A549 (cell line): Measurements from ENCODE around the gene SHANK1. TPM values are rescaled to one million over a fixed set of nuclear protein-coding genes. Genes with fewer than 3 reads are reported as not detected.

Experiments
- ATAC-seq, 2 experiments: fragments of 200-7000 bp in 1 of 2; fragments of >200 bp in 1 of 2; cut with Nextera tagmentation in 1 of 2; cut with Tn5 transposase in 1 of 2; 3 replicates each; pipeline versions ENCODE4 v1.8.0 to v1.9.1; 2018 to 2020; ENCODE audit warnings: mild to moderate bottlenecking in 1 of 2, moderate library complexity in 1 of 2
- CTCF ChIA-PET: fragments of 300-600 bp; sonication (Branson Sonifier 250); formaldehyde crosslinking; extraction: SDS; loops from one replicate; lab custom pipeline; 2021; ENCODE audit warnings: antibody characterized with exemption, inconsistent platforms; lab: Yijun Ruan, JAX
- POLR2A ChIA-PET: fragments of 350-600 bp; formaldehyde crosslinking; extraction: SDS; loops from one replicate; lab custom pipeline; 2021; ENCODE audit warnings: antibody characterized with exemption, inconsistent platforms; lab: Yijun Ruan, JAX
- DNase-seq, 2 experiments: peaks; one replicate each; pipeline versions ENCODE4 v3.0.0 to v3.0.0-alpha.2; 2011 to 2016; ENCODE audit warnings: low read depth in 1 of 2, low spot score in 1 of 2
- FAIRE-seq: peaks from 2 replicates; lab custom pipeline; 2011; peaks lifted over from hg19 to GRCh38; lab: Jason Lieb, UNC
- H3K27ac ChIP-seq, 2 experiments: fragments of >200 bp; sonication (Bioruptor Twin); formaldehyde crosslinking; 3 replicates each; pipeline ENCODE4 v1.5.1; 2016 to 2017
- H3K4me1 ChIP-seq: fragments of >200 bp; sonication (Bioruptor Twin); formaldehyde crosslinking; 3 replicates; pipeline ENCODE4 v1.6.1; 2016
- H3K4me2 ChIP-seq: fragments of >200 bp; sonication (Bioruptor Twin); formaldehyde crosslinking; 3 replicates; pipeline ENCODE4 v1.6.1; 2016
- H3K4me3 ChIP-seq: fragments of >200 bp; sonication (Bioruptor Twin); formaldehyde crosslinking; 3 replicates; pipeline ENCODE4 v1.5.1; 2016
- H3K9me3 ChIP-seq: fragments of >200 bp; sonication (Bioruptor Twin); formaldehyde crosslinking; 3 replicates; pipeline ENCODE4 v1.6.1; 2016
- CHD4 ChIP-seq: fragments of 200-600 bp; sonication (generic); IDR thresholded peaks from 2 replicates; pipeline ENCODE4 v1.6.1; 2016; ENCODE audit warnings: antibody characterized with exemption, mild to moderate bottlenecking, borderline replicate concordance
- FOSL2 ChIP-seq, 2 experiments: fragments of 450-650 bp in 1 of 2; fragments of >200 bp in 1 of 2; sonication (Bioruptor Twin) in 1 of 2; formaldehyde crosslinking; IDR thresholded peaks; 2 replicates each; pipeline versions ENCODE4 v1.5.0 to v1.6.1; 2016 to 2020; ENCODE audit warnings: mild to moderate bottlenecking in 1 of 2, moderate library complexity in 1 of 2
- FOXS1 ChIP-seq: fragments of 250-450 bp; sonication (Bioruptor Pico); IDR thresholded peaks from 2 replicates; pipeline ENCODE4 v1.5.0; 2020; ENCODE audit warnings: mild to moderate bottlenecking, moderate library complexity
- GATA3 ChIP-seq: IDR thresholded peaks from 2 replicates; pipeline ENCODE4 v1.6.1; 2012; ENCODE audit warnings: borderline replicate concordance
- HEYL ChIP-seq: fragments of 250-450 bp; sonication (Bioruptor Pico); IDR thresholded peaks from 2 replicates; pipeline ENCODE4 v1.8.0; 2021; ENCODE audit warnings: mild to moderate bottlenecking, moderate library complexity
- HOXB13 ChIP-seq: fragments of 250-450 bp; sonication (Bioruptor Pico); IDR thresholded peaks from 2 replicates; pipeline ENCODE4 v1.5.0; 2020; ENCODE audit warnings: low read depth, mild to moderate bottlenecking, moderate library complexity
- HOXB5 ChIP-seq: fragments of 250-450 bp; sonication (Bioruptor Pico); IDR thresholded peaks from 2 replicates; pipeline ENCODE4 v1.5.0; 2020; ENCODE audit warnings: mild to moderate bottlenecking, moderate library complexity
- MAFK ChIP-seq: fragments of 450-650 bp; IDR thresholded peaks from 2 replicates; pipeline ENCODE4 v1.6.1; 2014; ENCODE audit not compliant: partially characterized antibody
- NPAS2 ChIP-seq: fragments of 250-450 bp; sonication (Bioruptor Pico); IDR thresholded peaks from 2 replicates; pipeline ENCODE4 v1.8.0; 2022; ENCODE audit warnings: mild to moderate bottlenecking, moderate library complexity, borderline replicate concordance
- POLR2AphosphoS2 ChIP-seq: conservative IDR thresholded peaks from 2 replicates; pipeline ENCODE4 v1.6.1; 2012; ENCODE audit warnings: low read length, improper control_type of control experiment, inconsistent platforms
- RCOR1 ChIP-seq: fragments of 150-350 bp; IDR thresholded peaks from 2 replicates; pipeline ENCODE4 v1.6.1; 2014; ENCODE audit warnings: antibody characterized with exemption, low read length, low read depth
- RNF2 ChIP-seq: fragments of 200-600 bp; sonication (generic); IDR thresholded peaks from 2 replicates; pipeline ENCODE4 v1.6.1; 2016; ENCODE audit warnings: low read depth, mild to moderate bottlenecking, antibody characterized with exemption, moderate library complexity, borderline replicate concordance
- SMC3 ChIP-seq: fragments of >200 bp; sonication (Bioruptor Twin); formaldehyde crosslinking; IDR thresholded peaks from 3 replicates; pipeline ENCODE4 v1.6.1; 2018; ENCODE audit warnings: inconsistent platforms
- SREBF2 ChIP-seq: fragments of 450-650 bp; IDR thresholded peaks from 2 replicates; pipeline ENCODE4 v1.6.1; 2014; ENCODE audit warnings: mild to moderate bottlenecking, moderate library complexity
- ZNF302 ChIP-seq: fragments of 250-450 bp; sonication (Bioruptor Pico); IDR thresholded peaks from 2 replicates; pipeline ENCODE4 v1.9.0; 2021; ENCODE audit warnings: inconsistent platforms, mild to moderate bottlenecking, moderate library complexity
- WGBS: methylation state at CpG from one replicate; pipeline ENCODE4 v1.1.6; 2017; ENCODE audit errors: missing lambda C conversion rate; 5-methylcytosine and 5-hydroxymethylcytosine counted together
- polyA plus RNA-seq, 4 experiments: library from polyadenylated mRNA; depleted of rRNA in 3 of 4; stranded (reverse); fragments of >200 nt; fragmentation: RNase III in 1 of 4; extraction: RNeasy Plus Mini Kit Qiagen cat#74134 plus additional on column Dnase treatment in 1 of 4; gene quantifications; 2 replicates in 3 of 4; 3 replicates in 1 of 4; pipeline ENCODE4 v1.2.3, GENCODE V29; 2011 to 2017
- TF ChIP-seq, protein P1 (sequence below): fragments of >200 bp; sonication (Bioruptor Twin); formaldehyde crosslinking; IDR thresholded peaks from 3 replicates; pipeline ENCODE4 v1.5.1; 2016
- TF ChIP-seq, protein P2 (sequence below): fragments of 200-600 bp; sonication (generic); IDR thresholded peaks from 2 replicates; pipeline ENCODE4 v1.6.1; 2016; ENCODE audit warnings: antibody characterized with exemption, mild to moderate bottlenecking, moderate library complexity

Gene SHANK1
- polyA plus RNA-seq, 2 of the 4 experiments (the other 2 are of a cell fraction): 0.04 to 0.17 TPM

DNA sequence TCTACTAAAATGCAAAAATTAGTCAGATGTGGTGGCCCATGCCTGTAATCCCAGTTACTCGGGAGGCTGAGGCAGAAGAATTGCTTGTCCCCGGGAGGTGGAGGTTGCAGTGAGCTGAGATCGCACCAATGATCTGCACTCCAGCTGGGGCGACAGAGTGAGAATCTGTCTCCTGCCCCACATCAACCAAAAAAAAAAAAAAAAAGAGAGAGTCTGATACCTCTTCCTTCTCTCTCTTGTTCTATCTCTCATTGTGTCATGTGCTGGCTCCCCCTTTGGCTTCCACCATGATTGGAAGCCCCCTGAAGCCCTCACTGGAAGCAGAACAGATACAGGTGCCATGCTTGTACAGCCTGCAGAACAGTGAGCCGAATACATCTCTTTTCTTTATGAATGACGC lies 23.9 kb upstream of the SHANK1 start:
- DNase-seq (no peak), ATAC-seq (no peak), FAIRE-seq (no peak)
- POLR2A ChIA-PET: no interaction called here
- 74% methylated on average over 6 of the region's 6 CpGs for WGBS
- H3K4me2 ChIP-seq: no peak overlapping the region
- TF ChIP-seq, protein P1, sequence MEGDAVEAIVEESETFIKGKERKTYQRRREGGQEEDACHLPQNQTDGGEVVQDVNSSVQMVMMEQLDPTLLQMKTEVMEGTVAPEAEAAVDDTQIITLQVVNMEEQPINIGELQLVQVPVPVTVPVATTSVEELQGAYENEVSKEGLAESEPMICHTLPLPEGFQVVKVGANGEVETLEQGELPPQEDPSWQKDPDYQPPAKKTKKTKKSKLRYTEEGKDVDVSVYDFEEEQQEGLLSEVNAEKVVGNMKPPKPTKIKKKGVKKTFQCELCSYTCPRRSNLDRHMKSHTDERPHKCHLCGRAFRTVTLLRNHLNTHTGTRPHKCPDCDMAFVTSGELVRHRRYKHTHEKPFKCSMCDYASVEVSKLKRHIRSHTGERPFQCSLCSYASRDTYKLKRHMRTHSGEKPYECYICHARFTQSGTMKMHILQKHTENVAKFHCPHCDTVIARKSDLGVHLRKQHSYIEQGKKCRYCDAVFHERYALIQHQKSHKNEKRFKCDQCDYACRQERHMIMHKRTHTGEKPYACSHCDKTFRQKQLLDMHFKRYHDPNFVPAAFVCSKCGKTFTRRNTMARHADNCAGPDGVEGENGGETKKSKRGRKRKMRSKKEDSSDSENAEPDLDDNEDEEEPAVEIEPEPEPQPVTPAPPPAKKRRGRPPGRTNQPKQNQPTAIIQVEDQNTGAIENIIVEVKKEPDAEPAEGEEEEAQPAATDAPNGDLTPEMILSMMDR: no peak
- CTCF ChIA-PET: interaction anchor here (1.1 to 4.2 kb wide), 3 partner anchors 9 to 20 kb away, joined by 4 to 24 read pairs (median 7); partner anchors contain the start of gene CLEC11A
- no peak overlapping the region for H3K27ac ChIP-seq
- H3K4me3 ChIP-seq: no peak overlapping the region
- H3K4me1 ChIP-seq: peaks cover 6% of the 10 kb centered on the region; the same call in 1 of the 3 replicates
- H3K9me3 ChIP-seq: no peaks in the 10 kb centered on the region

DNA sequence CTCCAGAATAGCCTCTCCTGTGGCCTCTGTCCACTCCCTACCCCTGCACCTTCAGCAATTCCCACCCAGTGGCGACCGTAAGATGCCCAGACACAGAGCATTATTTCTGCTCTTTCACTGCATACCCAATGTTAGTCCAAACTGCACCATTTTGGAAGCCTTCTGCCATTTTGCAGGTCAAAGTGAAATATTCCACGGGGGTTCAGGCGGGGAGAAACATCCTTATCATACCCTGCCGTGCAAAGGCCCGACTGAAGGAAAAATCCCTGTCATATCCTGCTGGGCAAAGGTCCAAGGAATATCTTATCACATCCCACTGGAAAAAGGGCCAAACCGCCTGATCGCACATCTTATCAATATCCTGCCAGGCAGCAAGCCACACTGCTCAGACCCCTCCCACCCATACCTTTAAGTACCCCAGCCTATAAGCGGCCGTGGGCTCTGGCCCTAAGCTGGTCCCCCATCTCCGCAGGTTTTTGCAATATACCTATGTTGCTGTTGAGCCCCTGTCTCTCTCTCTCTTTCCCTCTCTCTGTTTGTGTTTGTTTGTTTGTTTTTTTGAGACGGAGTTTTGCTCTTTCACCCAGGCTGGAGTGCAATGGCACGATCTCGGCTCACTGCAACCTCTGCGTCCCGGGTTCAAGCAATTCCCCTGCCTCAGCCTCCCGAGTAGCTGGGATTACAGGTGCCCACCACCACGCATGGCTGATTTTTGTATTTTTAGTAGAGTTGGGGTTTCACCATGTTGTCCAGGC lies 21.8 kb upstream of the SHANK1 start:
- H3K4me2 ChIP-seq: no peak overlapping the region
- no peaks in the 10 kb centered on the region for H3K9me3 ChIP-seq
- TF ChIP-seq SMC3: no peak
- no peak for TF ChIP-seq HOXB13 (CRISPR knock-in tag)
- no peak for TF ChIP-seq RCOR1
- TF ChIP-seq HEYL (CRISPR knock-in tag): no peak
- no peak for TF ChIP-seq POLR2AphosphoS2
- no peak for TF ChIP-seq SREBF2
- no peak for TF ChIP-seq HOXB5
- TF ChIP-seq MAFK: no peak
- no peak for TF ChIP-seq FOXS1 (CRISPR knock-in tag)
- TF ChIP-seq CHD4: no peak
- TF ChIP-seq FOSL2 (IDR thresholded peaks at IDR 0.05): no peak
- no peak for TF ChIP-seq FOSL2 (CRISPR knock-in tag; IDR thresholded peaks at IDR 0.05)
- TF ChIP-seq NPAS2 (CRISPR knock-in tag): no peak
- no peak for TF ChIP-seq GATA3
- TF ChIP-seq, protein P2, sequence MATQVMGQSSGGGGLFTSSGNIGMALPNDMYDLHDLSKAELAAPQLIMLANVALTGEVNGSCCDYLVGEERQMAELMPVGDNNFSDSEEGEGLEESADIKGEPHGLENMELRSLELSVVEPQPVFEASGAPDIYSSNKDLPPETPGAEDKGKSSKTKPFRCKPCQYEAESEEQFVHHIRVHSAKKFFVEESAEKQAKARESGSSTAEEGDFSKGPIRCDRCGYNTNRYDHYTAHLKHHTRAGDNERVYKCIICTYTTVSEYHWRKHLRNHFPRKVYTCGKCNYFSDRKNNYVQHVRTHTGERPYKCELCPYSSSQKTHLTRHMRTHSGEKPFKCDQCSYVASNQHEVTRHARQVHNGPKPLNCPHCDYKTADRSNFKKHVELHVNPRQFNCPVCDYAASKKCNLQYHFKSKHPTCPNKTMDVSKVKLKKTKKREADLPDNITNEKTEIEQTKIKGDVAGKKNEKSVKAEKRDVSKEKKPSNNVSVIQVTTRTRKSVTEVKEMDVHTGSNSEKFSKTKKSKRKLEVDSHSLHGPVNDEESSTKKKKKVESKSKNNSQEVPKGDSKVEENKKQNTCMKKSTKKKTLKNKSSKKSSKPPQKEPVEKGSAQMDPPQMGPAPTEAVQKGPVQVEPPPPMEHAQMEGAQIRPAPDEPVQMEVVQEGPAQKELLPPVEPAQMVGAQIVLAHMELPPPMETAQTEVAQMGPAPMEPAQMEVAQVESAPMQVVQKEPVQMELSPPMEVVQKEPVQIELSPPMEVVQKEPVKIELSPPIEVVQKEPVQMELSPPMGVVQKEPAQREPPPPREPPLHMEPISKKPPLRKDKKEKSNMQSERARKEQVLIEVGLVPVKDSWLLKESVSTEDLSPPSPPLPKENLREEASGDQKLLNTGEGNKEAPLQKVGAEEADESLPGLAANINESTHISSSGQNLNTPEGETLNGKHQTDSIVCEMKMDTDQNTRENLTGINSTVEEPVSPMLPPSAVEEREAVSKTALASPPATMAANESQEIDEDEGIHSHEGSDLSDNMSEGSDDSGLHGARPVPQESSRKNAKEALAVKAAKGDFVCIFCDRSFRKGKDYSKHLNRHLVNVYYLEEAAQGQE: no peak
- no peak for TF ChIP-seq RNF2
- no peak for TF ChIP-seq ZNF302 (CRISPR knock-in tag)
- CTCF ChIA-PET: interaction anchor here (0.7 to 4.2 kb wide), 7 partner anchors 17 to 72 kb away, joined by 3 to 24 read pairs (median 4); partner anchors contain the start of gene CLEC11A
- POLR2A ChIA-PET: no interaction called here
- DNase-seq: no peak
- H3K4me3 ChIP-seq: no peak overlapping the region
- ATAC-seq: peak in 1 of 2 experiments; percentile 30; a peak in 1 of 6 replicates
- WGBS: 50% methylated on average over 18 of the region's 18 CpGs
- H3K27ac ChIP-seq: no peak overlapping the region
- no peak for FAIRE-seq
- H3K4me1 ChIP-seq: no peaks in the 10 kb centered on the region
